ENCODE results near the gene IER3. TPM values are rescaled to one million over a fixed set of nuclear protein-coding genes. Genes with fewer than 3 reads are reported as not detected.

IER3 gene
- polyA plus RNA-seq, 2 of the 4 experiments (the other 2 are of a cell fraction): 104 to 202 TPM

- TF ChIP-seq CBX8 (IDR thresholded peaks at IDR 0.05) (no peak), ZSCAN20 (CRISPR knock-in tag; IDR thresholded peaks at IDR 0.05) (no peak), KDM5A (IDR thresholded peaks at IDR 0.05) (no peak), ESRRA (IDR thresholded peaks at IDR 0.05; ENCODE audit: borderline replicate concordance, low read length) (no peak), POLR2AphosphoS2 (conservative IDR thresholded peaks at IDR 0.05; ENCODE audit: low read length) (no peak), CHD4 (IDR thresholded peaks at IDR 0.05; ENCODE audit: borderline replicate concordance) (no peak), MAFK (IDR thresholded peaks at IDR 0.05; ENCODE audit: partially characterized antibody) (no peak), MYC (IDR thresholded peaks at IDR 0.05; ENCODE audit: borderline replicate concordance, low read length) (no peak), HOXA7 (CRISPR knock-in tag; IDR thresholded peaks at IDR 0.05) (no peak), JUN (IDR thresholded peaks at IDR 0.05) (no peak), RARB (CRISPR knock-in tag; IDR thresholded peaks at IDR 0.05) (no peak), ZC3H11A (IDR thresholded peaks at IDR 0.05) (no peak), HEYL (CRISPR knock-in tag; IDR thresholded peaks at IDR 0.05) (no peak)
- no peaks in the 10 kb centered on the region for H3K9me3 ChIP-seq
- ATAC-seq (no peak), FAIRE-seq (no peak), DNase-seq (ENCODE audit: low read depth in 1 of 2, low spot score in 1 of 2) (no peak)
- peaks cover 29% of the 10 kb centered on the region for H3K4me1 ChIP-seq
- WGBS (ENCODE audit: missing lambda C conversion rate): 100% methylated on average over 1 of the region's 1 CpG
- no peak overlapping the region for H3K4me3 ChIP-seq
- H3K27ac ChIP-seq: no peak overlapping the region
- CTCF ChIA-PET: no interaction called here
- POLR2A ChIA-PET: no interaction called here
- no peak overlapping the region for H3K4me2 ChIP-seq
These were observed 30.1 kb downstream of the IER3 start for GRCh38 chr6:30714263-30714662.

- WGBS (ENCODE audit: missing lambda C conversion rate): 91% methylated on average over 7 of the region's 7 CpGs
- TF ChIP-seq ZFP36 (IDR thresholded peaks at IDR 0.05; ENCODE audit: borderline replicate concordance, partially characterized antibody) (no peak), POLR2A (IDR thresholded peaks at IDR 0.05; ENCODE audit: low read length) (no peak), FOSB (CRISPR knock-in tag; IDR thresholded peaks at IDR 0.05) (no peak)
- TF ChIP-seq, protein P1, sequence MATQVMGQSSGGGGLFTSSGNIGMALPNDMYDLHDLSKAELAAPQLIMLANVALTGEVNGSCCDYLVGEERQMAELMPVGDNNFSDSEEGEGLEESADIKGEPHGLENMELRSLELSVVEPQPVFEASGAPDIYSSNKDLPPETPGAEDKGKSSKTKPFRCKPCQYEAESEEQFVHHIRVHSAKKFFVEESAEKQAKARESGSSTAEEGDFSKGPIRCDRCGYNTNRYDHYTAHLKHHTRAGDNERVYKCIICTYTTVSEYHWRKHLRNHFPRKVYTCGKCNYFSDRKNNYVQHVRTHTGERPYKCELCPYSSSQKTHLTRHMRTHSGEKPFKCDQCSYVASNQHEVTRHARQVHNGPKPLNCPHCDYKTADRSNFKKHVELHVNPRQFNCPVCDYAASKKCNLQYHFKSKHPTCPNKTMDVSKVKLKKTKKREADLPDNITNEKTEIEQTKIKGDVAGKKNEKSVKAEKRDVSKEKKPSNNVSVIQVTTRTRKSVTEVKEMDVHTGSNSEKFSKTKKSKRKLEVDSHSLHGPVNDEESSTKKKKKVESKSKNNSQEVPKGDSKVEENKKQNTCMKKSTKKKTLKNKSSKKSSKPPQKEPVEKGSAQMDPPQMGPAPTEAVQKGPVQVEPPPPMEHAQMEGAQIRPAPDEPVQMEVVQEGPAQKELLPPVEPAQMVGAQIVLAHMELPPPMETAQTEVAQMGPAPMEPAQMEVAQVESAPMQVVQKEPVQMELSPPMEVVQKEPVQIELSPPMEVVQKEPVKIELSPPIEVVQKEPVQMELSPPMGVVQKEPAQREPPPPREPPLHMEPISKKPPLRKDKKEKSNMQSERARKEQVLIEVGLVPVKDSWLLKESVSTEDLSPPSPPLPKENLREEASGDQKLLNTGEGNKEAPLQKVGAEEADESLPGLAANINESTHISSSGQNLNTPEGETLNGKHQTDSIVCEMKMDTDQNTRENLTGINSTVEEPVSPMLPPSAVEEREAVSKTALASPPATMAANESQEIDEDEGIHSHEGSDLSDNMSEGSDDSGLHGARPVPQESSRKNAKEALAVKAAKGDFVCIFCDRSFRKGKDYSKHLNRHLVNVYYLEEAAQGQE (IDR thresholded peaks at IDR 0.05): no peak
- TF ChIP-seq, protein P2, sequence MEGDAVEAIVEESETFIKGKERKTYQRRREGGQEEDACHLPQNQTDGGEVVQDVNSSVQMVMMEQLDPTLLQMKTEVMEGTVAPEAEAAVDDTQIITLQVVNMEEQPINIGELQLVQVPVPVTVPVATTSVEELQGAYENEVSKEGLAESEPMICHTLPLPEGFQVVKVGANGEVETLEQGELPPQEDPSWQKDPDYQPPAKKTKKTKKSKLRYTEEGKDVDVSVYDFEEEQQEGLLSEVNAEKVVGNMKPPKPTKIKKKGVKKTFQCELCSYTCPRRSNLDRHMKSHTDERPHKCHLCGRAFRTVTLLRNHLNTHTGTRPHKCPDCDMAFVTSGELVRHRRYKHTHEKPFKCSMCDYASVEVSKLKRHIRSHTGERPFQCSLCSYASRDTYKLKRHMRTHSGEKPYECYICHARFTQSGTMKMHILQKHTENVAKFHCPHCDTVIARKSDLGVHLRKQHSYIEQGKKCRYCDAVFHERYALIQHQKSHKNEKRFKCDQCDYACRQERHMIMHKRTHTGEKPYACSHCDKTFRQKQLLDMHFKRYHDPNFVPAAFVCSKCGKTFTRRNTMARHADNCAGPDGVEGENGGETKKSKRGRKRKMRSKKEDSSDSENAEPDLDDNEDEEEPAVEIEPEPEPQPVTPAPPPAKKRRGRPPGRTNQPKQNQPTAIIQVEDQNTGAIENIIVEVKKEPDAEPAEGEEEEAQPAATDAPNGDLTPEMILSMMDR (IDR thresholded peaks at IDR 0.05): no peak
- Histone ChIP-seq H3K4me3 (no peak overlapping the region), H3K27ac (no peak overlapping the region), H3K4me1 (peaks cover 32% of the 10 kb centered on the region), H3K9me3 (no peaks in the 10 kb centered on the region), H3K4me2 (no peak overlapping the region)
- ATAC-seq (no peak), DNase-seq (ENCODE audit: low read depth in 1 of 2, low spot score in 1 of 2) (no peak), FAIRE-seq (no peak)
- ChIA-PET POLR2A (no interaction called here), CTCF (interaction anchor here (0.7 to 4.9 kb wide), 4 partner anchors 10 to 425 kb away, joined by 3 to 22 read pairs (median 10); no protein-coding TSS in a partner anchor)
These were observed 31.9 kb downstream of the IER3 start for GRCh38 chr6:30712441-30712945.

DNA sequence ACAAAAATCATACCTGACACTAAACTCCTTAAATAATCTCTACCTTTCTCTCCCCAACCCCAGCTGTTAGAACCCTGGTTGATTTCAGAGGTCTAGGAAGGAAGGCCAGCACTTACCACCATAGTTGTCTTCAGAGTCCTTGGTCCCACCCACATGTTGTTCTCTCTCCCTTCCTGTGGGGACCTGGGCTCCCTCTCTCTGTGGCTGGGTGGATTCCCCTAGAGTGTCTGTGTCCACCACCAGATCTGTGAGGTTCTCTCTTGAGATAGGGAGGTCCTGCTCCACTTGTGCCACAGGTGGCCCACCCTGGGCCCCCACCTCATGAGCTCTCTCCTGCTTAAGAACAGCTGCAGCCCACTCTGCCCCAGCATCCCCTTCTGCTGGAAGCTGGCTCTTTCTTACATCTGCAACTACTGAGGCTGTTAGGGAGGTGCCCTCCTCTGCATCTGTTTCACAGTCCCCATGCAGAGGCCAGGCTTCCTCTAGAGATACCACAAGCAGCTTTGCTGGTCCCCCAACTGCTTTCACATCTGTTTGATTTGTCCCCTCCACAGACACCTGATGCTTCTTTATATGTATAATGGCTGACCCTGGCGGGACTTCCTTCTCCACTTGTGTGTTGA is 32.5 kb downstream of the IER3 start:
- no peak for ATAC-seq

More for the DNA sequence above, 32.5 kb downstream of the IER3 start:
- Histone ChIP-seq H3K4me1 (peaks cover 39% of the 10 kb centered on the region), H3K4me3 (no peak overlapping the region), H3K4me2 (no peak overlapping the region), H3K9me3 (no peaks in the 10 kb centered on the region), H3K27ac (no peak overlapping the region)
- TF ChIP-seq RNF2 (IDR thresholded peaks at IDR 0.05; ENCODE audit: borderline replicate concordance, low read depth) (no peak), SMC3 (IDR thresholded peaks at IDR 0.05) (no peak), ZNF302 (CRISPR knock-in tag; IDR thresholded peaks at IDR 0.05) (no peak), MAFK (IDR thresholded peaks at IDR 0.05; ENCODE audit: partially characterized antibody) (no peak), EHF (CRISPR knock-in tag; IDR thresholded peaks at IDR 0.05) (no peak), RAD21 (conservative IDR thresholded peaks at IDR 0.05 in 1 of 2, IDR thresholded peaks at IDR 0.05 in 1 of 2) (no peak), BHLHE40 (IDR thresholded peaks at IDR 0.05; ENCODE audit: low read depth, low read length) (no peak), HEYL (CRISPR knock-in tag; IDR thresholded peaks at IDR 0.05) (no peak), HDAC2 (IDR thresholded peaks at IDR 0.05) (no peak), POLR2A (IDR thresholded peaks at IDR 0.05; ENCODE audit: low read length) (no peak), FOSB (CRISPR knock-in tag; IDR thresholded peaks at IDR 0.05) (no peak), USF2 (IDR thresholded peaks at IDR 0.05) (no peak), FOXS1 (CRISPR knock-in tag; IDR thresholded peaks at IDR 0.05) (no peak)
- TF ChIP-seq, protein P3, sequence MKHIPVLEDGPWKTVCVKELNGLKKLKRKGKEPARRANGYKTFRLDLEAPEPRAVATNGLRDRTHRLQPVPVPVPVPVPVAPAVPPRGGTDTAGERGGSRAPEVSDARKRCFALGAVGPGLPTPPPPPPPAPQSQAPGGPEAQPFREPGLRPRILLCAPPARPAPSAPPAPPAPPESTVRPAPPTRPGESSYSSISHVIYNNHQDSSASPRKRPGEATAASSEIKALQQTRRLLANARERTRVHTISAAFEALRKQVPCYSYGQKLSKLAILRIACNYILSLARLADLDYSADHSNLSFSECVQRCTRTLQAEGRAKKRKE (CRISPR knock-in tag; IDR thresholded peaks at IDR 0.05; ENCODE audit: low read depth): no peak
- no peak for DNase-seq (ENCODE audit: low read depth in 1 of 2, low spot score in 1 of 2)
- 90% methylated on average over 1 of the region's 1 CpG for WGBS (ENCODE audit: missing lambda C conversion rate)
- ChIA-PET CTCF (interaction anchor here (0.7 to 4.9 kb wide), 5 partner anchors 10 to 425 kb away, joined by 3 to 22 read pairs (median 4); no protein-coding TSS in a partner anchor), POLR2A (no interaction called here)
- FAIRE-seq: no peak
